Measurements from ENCODE around the gene MALT1.
"Not testable (repeated sequence)": the region's sequence is repeated elsewhere in the genome, so short reads cannot be mapped to it uniquely, and the experiment has no call there.

MALT1 gene

GRCh38 chr18:58671111-58671631 lies at the start of gene MALT1:
TSS of gene MALT1 (plus strand) at chr18:58671465. CDS start at chr18:58671644, 179 bp downstream.
- peak; percentile 78 for DNase-seq

GRCh38 chr18:58624011-58624410 lies 47.3 kb upstream of the MALT1 start:
- DNase-seq, result no peak

- DNase-seq, result no peak
These were observed 45.4 kb upstream of the MALT1 start for GRCh38 chr18:58625839-58626238.

- no peak for DNase-seq
These were observed 41.2 kb upstream of the MALT1 start for GRCh38 chr18:58630071-58630470.

GRCh38 chr18:58631301-58631700 lies 40.0 kb upstream of the MALT1 start:
- no peak for DNase-seq

GRCh38 chr18:58632552-58632951 lies 38.7 kb upstream of the MALT1 start:
- DNase-seq, result no peak

- no peak for DNase-seq
These were observed 37.4 kb upstream of the MALT1 start for GRCh38 chr18:58633874-58634273.

GRCh38 chr18:58635891-58636290 lies 35.4 kb upstream of the MALT1 start:
- no peak for DNase-seq

GRCh38 chr18:58637197-58637596 lies 34.1 kb upstream of the MALT1 start:
- DNase-seq, result no peak

GRCh38 chr18:58637946-58638345 lies 33.3 kb upstream of the MALT1 start:
- no peak for DNase-seq

- no peak for DNase-seq
These were observed 32.8 kb upstream of the MALT1 start for GRCh38 chr18:58638441-58638840.

GRCh38 chr18:58639237-58639636 lies 32.0 kb upstream of the MALT1 start:
- no peak for DNase-seq

- no peak for DNase-seq
These were observed 31.4 kb upstream of the MALT1 start for GRCh38 chr18:58639751-58640427.

GRCh38 chr18:58640428-58640805 lies 30.8 kb upstream of the MALT1 start:
- DNase-seq, result no peak

- no peak for DNase-seq
These were observed 30.2 kb upstream of the MALT1 start for GRCh38 chr18:58640891-58641610.

- DNase-seq, result not testable (repeated sequence)
These were observed 27.7 kb upstream of the MALT1 start for GRCh38 chr18:58643557-58643956.

GRCh38 chr18:58645398-58645797 lies 25.9 kb upstream of the MALT1 start:
- no peak for DNase-seq

- DNase-seq, result no peak
These were observed 24.9 kb upstream of the MALT1 start for GRCh38 chr18:58646334-58646862.

- no peak for DNase-seq
These were observed 21.1 kb upstream of the MALT1 start for GRCh38 chr18:58649966-58650816.

GRCh38 chr18:58650830-58651229 lies 20.4 kb upstream of the MALT1 start:
- not testable (repeated sequence) for DNase-seq

GRCh38 chr18:58653144-58653722 lies 18.0 kb upstream of the MALT1 start:
- not testable (repeated sequence) for DNase-seq

GRCh38 chr18:58653814-58654509 lies 17.3 kb upstream of the MALT1 start:
- DNase-seq, result no peak
